Skin of body (tissue), 2 donors: ENCODE measurements around the gene RECK. TPM values are rescaled to one million over a fixed set of nuclear protein-coding genes. Genes with fewer than 3 reads are reported as not detected.

Source experiments
- DNase-seq: peaks from one replicate; lab custom pipeline; 2025; lab: John Stamatoyannopoulos, UW
- total RNA-seq: library from RNA; depleted of rRNA; stranded (reverse); fragments of >200 nt; gene quantifications from one replicate; pipeline ENCODE4 v1.2.3, GENCODE V29; 2014

The RECK gene
- total RNA-seq, 1 donor from 2014 or later: 50.8 TPM

GRCh38 chr9:36023260-36024048, 13.3 kb upstream of the RECK start:
- peak; percentile 41 for DNase-seq

- DNase-seq: no peak
Observed at GRCh38 chr9:36025746-36026145, 11.0 kb upstream of the RECK start.

GRCh38 chr9:36029202-36029601, 7.5 kb upstream of the RECK start:
- DNase-seq: peak; percentile 68

GRCh38 chr9:36029765-36030528, 6.8 kb upstream of the RECK start:
- peak; percentile 92 for DNase-seq

GRCh38 chr9:36030871-36031270, 5.8 kb upstream of the RECK start:
- no peak for DNase-seq

GRCh38 chr9:36031774-36032555, 4.7 kb upstream of the RECK start:
- peak; percentile 51 for DNase-seq

- no peak for DNase-seq
Observed at GRCh38 chr9:36033788-36034187, 2.9 kb upstream of the RECK start.

- DNase-seq: no peak
Observed at GRCh38 chr9:36034234-36034633, 2.5 kb upstream of the RECK start.

- no peak for DNase-seq
Observed at GRCh38 chr9:36035006-36035405, 1.7 kb upstream of the RECK start.

GRCh38 chr9:36036253-36036779, 397 bp upstream of the RECK start:
- no peak for DNase-seq

GRCh38 chr9:36037549-36038122, 923 bp downstream of the RECK start:
- DNase-seq: peak; percentile 50

GRCh38 chr9:36039121-36039520, 2.4 kb downstream of the RECK start:
- DNase-seq: no peak

- DNase-seq: peak; percentile 23
Observed at GRCh38 chr9:36039696-36040095, 3.0 kb downstream of the RECK start.

GRCh38 chr9:36040271-36040925, 3.7 kb downstream of the RECK start:
- no peak for DNase-seq

- no peak for DNase-seq
Observed at GRCh38 chr9:36041506-36041905, 4.8 kb downstream of the RECK start.

GRCh38 chr9:36045610-36046009, 8.9 kb downstream of the RECK start:
- DNase-seq: peak; percentile 55

- no peak for DNase-seq
Observed at GRCh38 chr9:36046923-36047322, 10.2 kb downstream of the RECK start.

GRCh38 chr9:36049408-36049807, 12.7 kb downstream of the RECK start:
- DNase-seq: no peak

GRCh38 chr9:36050476-36050875, 13.8 kb downstream of the RECK start:
- no peak for DNase-seq

GRCh38 chr9:36051317-36051716, 14.6 kb downstream of the RECK start:
- no peak for DNase-seq

GRCh38 chr9:36053971-36054370, 17.3 kb downstream of the RECK start:
- DNase-seq: no peak
